GM12864 (cell line): ENCODE measurements around the gene CYTH1.
A peak's percentile ranks its signal among the peaks of the same experiment; 100 is the strongest.

Experiments used
- DNase-seq: peaks from one replicate; pipeline ENCODE4 v3.0.0-alpha.2; 2011; ENCODE audit warnings: low read depth
- H3K4me3 ChIP-seq: 2 replicates; pipeline ENCODE4 v1.5.1; 2011; ENCODE audit warnings: mild to moderate bottlenecking, low read depth, low read length, control low read depth
- TF ChIP-seq, protein P1 (sequence below): IDR thresholded peaks from 2 replicates; pipeline ENCODE4 v1.5.1; 2011; ENCODE audit warnings: low read depth, mild to moderate bottlenecking, moderate library complexity, low read length, control low read depth, inconsistent platforms; ENCODE audit errors: missing control alignments

Gene CYTH1

DNA sequence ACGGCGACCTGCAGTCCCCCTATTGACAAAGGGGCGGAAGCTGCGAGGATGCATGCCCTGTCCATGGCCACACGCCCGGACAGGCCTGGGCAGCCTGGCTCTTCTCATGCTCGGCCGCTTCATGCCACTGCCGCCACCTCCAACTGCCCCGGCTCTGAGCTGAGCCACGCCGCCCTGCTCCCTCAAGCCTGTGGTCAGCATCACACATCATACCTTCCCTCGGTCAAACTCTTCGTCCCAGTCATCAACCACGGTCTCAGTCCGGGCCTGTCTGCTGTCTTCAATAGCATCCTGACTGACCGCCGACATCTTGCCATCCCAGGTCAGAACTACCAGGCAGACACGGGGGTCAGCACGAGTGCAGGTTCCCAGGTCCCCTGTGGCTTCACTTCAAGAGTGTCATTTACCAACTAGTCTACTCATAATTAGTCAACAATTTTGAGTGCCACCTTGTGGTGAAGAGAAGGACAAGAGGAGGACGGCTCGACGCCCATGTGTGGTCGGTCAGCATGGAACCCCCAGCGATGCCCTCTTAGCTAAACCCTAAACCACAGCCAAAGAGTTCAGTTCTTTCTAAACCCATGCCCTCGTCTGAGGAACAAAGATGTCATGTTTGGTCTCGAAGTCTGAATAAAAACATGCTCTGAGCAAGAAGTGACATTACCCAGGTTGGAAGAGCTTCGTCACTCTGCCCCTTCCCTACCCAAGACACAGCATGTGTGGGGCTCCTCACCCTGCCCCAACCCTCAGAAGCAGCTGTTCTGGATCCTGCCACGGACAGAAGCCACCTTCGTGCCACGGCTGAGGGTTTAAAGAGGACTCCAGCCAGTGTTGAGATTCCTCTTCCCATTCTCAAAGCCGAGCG lies 16.9 kb upstream of the CYTH1 start:
- H3K4me3 ChIP-seq, result no peak overlapping the region
- no peak for DNase-seq
- TF ChIP-seq, protein P1, sequence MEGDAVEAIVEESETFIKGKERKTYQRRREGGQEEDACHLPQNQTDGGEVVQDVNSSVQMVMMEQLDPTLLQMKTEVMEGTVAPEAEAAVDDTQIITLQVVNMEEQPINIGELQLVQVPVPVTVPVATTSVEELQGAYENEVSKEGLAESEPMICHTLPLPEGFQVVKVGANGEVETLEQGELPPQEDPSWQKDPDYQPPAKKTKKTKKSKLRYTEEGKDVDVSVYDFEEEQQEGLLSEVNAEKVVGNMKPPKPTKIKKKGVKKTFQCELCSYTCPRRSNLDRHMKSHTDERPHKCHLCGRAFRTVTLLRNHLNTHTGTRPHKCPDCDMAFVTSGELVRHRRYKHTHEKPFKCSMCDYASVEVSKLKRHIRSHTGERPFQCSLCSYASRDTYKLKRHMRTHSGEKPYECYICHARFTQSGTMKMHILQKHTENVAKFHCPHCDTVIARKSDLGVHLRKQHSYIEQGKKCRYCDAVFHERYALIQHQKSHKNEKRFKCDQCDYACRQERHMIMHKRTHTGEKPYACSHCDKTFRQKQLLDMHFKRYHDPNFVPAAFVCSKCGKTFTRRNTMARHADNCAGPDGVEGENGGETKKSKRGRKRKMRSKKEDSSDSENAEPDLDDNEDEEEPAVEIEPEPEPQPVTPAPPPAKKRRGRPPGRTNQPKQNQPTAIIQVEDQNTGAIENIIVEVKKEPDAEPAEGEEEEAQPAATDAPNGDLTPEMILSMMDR, result peak; percentile 54

DNA sequence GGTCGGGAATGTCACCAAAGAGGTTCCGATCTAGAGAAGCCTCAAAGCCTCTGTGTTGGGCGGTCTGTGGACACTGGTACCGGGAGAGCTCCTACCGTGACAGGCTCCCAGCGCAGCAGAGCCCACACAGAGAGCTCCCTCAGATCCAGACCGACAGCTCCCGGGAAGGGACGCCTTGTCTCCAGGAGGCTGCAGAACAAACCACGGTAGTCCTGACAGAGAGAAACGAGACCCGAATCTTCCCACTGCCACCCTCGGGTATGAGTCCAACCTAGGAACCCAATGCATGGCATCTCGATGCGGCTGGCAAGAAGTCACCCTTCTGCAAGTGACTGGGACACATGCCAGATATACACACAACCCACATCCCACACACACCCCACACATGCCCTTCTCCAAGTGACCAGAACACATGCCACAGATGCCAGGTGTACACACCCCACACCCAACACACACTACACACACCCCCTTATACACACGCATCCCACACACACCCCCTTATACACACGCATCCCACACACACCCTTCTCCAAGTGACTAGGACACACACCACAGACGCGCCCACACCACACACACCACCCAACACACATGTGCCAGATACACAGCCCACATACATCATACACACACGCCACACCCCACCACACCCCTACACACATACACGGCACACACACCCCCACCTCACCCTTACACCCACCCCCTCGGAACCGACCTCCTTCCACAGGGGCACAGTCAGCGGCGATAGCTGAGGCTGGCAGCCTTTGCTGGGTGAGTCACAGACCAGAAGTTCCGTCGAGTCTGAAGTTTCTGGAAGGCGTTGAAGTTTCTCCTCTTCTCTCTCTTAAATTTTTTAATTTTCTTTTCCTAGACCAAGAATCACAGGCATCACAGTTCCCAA lies 15.9 kb upstream of the CYTH1 start:
- TF ChIP-seq, protein P1, result no peak
- no peak overlapping the region for H3K4me3 ChIP-seq
- DNase-seq, result no peak

DNA sequence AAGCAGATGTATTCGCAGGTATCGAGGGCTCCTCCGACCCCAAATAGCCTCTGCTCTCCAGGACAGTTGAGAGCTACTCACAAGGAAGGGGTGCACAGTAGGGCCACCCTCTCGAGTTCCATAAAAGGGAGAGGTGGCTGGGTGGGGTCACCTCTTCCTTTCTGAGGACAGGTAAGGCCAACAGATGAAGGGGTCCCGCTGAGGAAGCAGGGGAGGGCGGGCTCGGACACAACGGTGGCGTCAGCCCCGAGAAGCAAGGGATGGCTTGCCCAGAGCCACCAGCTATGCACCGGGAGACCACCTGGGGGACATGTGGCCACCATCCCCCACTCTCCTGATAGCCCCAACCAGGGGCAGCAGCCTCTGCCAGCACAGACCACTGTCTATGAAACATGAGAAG lies 15.1 kb upstream of the CYTH1 start:
- no peak overlapping the region for H3K4me3 ChIP-seq
- TF ChIP-seq, protein P1, result no peak
- DNase-seq, result no peak

DNA sequence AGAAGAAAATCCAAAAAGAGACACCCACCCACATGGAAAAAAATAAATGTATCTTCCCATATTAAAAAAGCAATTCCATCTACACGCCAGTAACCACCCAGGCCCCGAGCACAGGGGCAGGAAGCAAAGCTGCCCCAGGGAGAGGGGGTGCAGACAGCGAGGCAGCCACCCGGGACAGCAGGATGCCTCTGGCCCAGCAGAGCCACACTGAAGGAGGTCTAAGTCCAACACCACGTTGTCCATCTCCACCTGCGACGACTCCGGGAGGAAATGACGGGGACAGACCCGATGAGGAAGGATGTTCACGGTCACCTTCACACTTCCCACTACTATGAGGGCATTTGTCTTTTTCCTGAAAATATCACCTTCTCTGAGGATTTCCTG lies 14.4 kb upstream of the CYTH1 start:
- DNase-seq, result no peak
- no peak overlapping the region for H3K4me3 ChIP-seq
- TF ChIP-seq, protein P1, result no peak

DNA sequence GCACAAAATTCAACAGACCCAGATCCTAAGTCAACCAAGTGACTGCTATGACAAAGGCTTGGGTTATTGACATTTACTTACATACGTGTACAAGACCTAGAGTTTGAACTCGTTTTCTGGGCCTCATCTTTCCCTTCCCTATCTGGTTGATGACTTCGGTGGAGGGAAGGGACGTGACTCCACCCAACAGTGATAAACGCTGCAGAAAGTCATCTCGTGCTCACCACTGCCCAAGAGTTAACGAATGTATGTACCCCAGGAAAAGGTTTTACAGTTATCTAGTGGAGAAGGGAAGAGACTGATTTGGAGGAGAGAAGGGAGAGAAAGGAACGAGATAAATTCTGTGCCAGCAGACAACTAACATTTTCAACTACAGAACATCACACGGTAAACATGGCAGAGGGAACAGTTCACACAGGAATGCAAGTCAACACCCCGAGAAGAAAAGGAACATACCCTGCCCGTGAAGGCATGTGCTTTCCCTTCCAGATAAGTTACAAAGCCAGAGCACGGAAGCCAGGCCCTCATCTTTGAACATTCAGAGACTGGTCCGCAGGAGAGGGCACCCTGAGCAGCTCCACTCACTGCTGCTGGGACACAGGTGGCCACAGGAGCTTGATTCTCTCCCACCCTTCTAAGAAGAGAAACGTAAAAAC lies 13.9 kb upstream of the CYTH1 start:
- TF ChIP-seq, protein P1, result no peak

DNA sequence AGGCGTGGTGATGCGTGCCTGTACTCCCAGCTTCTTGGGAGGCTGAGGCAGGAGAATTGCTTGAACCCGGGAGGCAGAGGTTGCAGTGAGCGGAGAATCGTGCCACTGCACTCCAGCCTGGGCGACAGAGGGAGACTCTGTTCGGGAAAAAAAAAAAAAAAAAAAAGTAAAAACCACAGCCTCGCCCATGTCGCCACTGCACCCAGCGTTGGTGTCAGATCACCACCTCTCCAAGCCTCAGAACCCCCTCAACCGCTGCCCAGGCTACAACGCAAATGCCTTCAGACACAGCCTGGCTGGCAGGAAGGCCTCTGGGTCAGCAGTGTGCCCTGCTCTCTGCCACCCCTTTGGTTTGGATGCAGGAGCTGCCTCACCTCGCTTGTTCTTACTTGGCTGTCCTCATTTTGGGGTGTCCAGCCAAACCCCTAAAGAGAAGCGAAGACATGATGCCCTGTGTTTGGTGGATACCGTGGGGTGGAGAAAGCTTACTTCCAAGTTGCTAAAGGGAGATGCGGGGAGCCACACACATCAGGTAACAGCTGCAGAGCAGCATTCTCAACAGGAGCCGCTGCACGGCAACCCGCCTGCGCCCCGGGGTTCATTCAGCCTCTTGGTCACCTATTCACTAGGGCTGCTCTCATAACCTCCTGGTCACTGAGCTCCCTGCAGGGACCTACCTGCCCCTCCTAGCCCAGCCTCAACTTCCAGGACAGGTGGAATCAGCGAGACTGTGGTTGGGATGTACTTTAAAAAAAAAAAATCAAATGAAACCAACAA lies 13.0 kb upstream of the CYTH1 start:
- DNase-seq, result no peak
- H3K4me3 ChIP-seq, result no peak overlapping the region
- TF ChIP-seq, protein P1, result no peak

More for the DNA sequence above, 13.9 kb upstream of the CYTH1 start:
- no peak overlapping the region for H3K4me3 ChIP-seq
- no peak for DNase-seq
